Left colon (tissue), 2 donors: ENCODE measurements around the gene SGCG. TPM values are rescaled to one million over a fixed set of nuclear protein-coding genes. Genes with fewer than 3 reads are reported as not detected.
"Not testable (repeated sequence)": the region's sequence is repeated elsewhere in the genome, so short reads cannot be mapped to it uniquely, and the experiment has no call there.

Experiments
- ATAC-seq: fragments of 200-7000 bp; cut with Tn5 transposase; one replicate; pipeline ENCODE4 v1.9.1; 2020; ENCODE audit warnings: mild to moderate bottlenecking, moderate library complexity
- DNase-seq, 2 donors: peaks; one replicate each; pipeline ENCODE4 v3.0.0-alpha.2; 2020
- intact Hi-C, 2 donors: fragments of 100-400 bp; cut with DNase I in 1 of 2; cut with micrococcal nuclease in 1 of 2; formaldehyde crosslinking; loops; one replicate each; pipeline versions ENCODE4 v1.11.2 to v1.14.0; 2022; cut with DNase I, micrococcal nuclease
- long read RNA-seq: library from polyadenylated mRNA; unstranded; transcript quantifications from one replicate; pipeline ENCODE4 v2.0.0, GENCODE V29; 2021
- total RNA-seq, 2 donors: library from RNA; stranded (reverse); fragmentation: NEBNext Ultra II Directional; extraction: Animal tissue kit (Norgen Biotek cat#: 25700); gene quantifications; one replicate each; pipeline ENCODE4 v1.2.1, GENCODE V29; 2021
- donor health status: DM: no; HTN: no; CAD: no.
- donor health status: DM: yes; HTN: yes; CAD: no.

Gene SGCG
- total RNA-seq: under 1 TPM in 1 of 2 donors, not detected in 1; 0.36 TPM
- long read RNA-seq: 0 reads

DNA sequence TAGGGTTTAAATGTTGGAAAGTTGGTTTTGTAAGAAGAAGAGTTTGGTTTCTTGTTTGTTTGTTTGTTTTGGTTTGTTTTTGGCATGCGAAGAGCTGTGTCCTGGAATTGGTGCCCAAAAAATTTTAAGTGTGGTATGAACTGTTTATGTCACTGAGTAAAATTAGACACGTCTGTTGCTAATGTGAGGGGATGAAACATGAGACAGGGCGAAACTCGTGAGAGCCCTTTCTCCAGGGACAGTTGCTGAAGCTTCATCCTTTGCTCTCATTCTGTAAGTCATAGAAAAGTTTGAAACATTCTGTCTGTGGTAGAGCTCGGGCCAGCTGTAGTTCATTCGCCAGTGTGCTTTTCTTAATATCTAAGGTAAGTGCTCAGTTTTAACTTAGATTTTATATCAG is at the start of gene SGCG:
SGCG (plus strand) TSS at position 269 of the 400 bp plus-strand sequence. CDS start 22,716 bp downstream, outside the sequence.
- intact Hi-C loops: no loop called here
- DNase-seq (no peak), ATAC-seq (no peak)

DNA sequence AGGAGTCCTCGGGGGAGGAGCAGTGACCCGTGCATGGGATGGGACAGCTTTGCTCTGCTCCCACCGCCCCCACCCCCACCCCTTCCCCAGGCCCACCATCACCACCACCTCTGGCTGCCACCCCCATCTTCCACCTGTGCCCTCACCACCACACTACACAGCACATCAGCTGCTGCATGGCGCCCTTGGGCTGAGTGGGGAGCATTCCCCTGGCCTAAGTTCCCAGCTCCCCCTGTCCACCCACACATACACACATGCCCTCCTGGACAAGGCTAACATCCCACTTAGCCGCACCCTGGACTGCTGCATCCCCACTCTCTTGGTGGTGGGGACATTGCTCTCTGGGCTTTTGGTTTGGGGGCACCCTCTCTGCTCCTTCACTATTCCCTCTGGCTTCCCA is 46.2 kb upstream of the SGCG start:
- no peak for DNase-seq
- intact Hi-C loops: no loop called here
- no peak for ATAC-seq

DNA sequence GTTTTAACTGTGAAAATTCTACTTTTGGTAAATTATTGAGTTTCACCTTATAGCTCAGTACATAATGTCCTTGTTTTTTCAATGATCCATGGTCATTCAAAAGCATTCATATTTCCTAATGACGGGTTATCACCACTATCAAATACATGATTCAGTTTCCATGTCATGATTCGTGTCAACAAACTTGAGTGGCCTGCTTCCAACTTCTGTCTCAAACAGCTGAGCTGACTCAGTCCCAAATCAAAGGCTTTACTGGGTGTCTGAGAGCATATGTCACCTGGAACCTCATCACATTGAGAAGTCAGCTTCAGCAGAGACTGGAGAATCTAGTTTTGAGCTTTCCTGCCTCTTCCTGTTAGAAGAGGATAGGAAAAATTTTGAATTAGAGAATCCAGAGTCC is 40.3 kb upstream of the SGCG start:
- DNase-seq: no peak
- ATAC-seq: no peak
- intact Hi-C loops: no loop called here

DNA sequence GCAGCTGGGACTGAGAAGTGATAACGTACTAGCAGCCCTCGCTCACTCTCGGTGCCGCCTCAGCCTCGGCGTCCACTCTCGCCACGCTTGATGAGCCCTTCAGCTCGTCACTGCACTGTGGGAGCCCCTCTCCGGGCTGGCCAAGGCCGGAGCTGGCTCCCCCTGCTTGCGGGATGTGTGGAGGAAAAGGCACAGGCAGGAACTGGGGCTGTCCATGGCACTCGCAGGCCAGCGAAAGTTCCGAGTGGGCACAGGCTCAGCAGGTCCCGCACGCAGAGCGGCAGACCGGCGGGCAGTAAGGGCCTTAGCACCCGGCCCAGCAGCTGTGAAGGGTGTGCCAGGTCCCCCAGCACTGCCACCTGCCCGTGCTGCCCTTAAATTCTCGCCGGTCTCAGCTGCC is 38.8 kb upstream of the SGCG start:
- intact Hi-C loops: no loop called here
- DNase-seq: no peak
- no peak for ATAC-seq

- DNase-seq, ATAC-seq, intact Hi-C loops: not testable (repeated sequence)
These were observed 38.2 kb upstream of the SGCG start for GRCh38 chr13:23142607-23143006.

GRCh38 chr13:23144431-23144830 is 36.3 kb upstream of the SGCG start:
- intact Hi-C loops: no loop called here
- DNase-seq (no peak), ATAC-seq (no peak)

DNA sequence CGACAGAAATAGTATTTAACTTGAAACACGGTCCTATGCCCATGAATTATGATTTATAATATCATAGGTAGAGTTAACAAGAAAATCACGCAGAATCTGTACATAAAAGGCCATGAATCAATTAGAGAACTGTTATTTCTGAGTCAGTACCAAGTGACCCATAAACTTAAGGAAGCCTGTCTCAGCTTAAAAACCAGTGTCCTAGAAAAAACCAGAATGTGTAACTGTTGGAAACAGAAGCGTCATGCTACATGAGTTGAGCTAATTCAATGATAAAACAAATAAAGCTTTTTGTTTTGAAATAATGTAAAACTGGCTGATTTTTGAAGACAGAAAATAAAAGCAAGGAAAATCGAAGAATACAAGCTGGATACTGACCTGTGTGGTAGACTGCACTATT is 34.8 kb upstream of the SGCG start:
- DNase-seq: no peak
- intact Hi-C loops: no loop called here

GRCh38 chr13:23146811-23147625 is 33.8 kb upstream of the SGCG start:
- no peak for ATAC-seq
- no peak for DNase-seq
- intact Hi-C loops: no loop called here

More for the DNA sequence above, 34.8 kb upstream of the SGCG start:
- no peak for ATAC-seq

- ATAC-seq: no peak
- DNase-seq: no peak
- intact Hi-C loops: no loop called here
These were observed 33.0 kb upstream of the SGCG start for GRCh38 chr13:23147827-23148226.

- DNase-seq (no peak), ATAC-seq (no peak)
- intact Hi-C loops: no loop called here
These were observed 23.0 kb upstream of the SGCG start for GRCh38 chr13:23157781-23158180.

- DNase-seq (no peak), ATAC-seq (no peak)
These were observed 21.5 kb upstream of the SGCG start for GRCh38 chr13:23159205-23159759.

GRCh38 chr13:23159760-23160637 is 20.8 kb upstream of the SGCG start:
- DNase-seq (no peak), ATAC-seq (no peak)
- intact Hi-C loops: no loop called here

More at GRCh38 chr13:23159205-23159759, 21.5 kb upstream of the SGCG start:
- intact Hi-C loops: no loop called here

GRCh38 chr13:23160638-23161480 is 19.9 kb upstream of the SGCG start:
- ATAC-seq (no peak), DNase-seq (no peak)
- intact Hi-C loops: no loop called here

DNA sequence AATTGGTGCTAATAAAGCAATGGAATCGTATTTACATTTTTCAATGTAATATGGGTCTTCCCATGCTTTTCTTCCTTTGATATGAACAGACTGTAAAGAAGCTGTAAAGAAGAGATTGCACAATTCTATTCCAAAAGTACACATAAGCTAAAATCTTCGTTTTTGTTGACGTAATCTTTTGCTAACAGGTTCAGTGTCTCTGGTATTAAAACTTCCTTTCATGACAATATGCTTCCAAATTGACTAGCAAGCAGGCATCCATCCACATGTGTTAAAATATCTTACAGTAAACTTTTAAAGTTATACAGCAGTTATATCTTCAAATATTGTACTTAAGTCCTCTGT is 19.3 kb upstream of the SGCG start:
- DNase-seq (no peak), ATAC-seq (no peak)
- intact Hi-C loops: no loop called here

DNA sequence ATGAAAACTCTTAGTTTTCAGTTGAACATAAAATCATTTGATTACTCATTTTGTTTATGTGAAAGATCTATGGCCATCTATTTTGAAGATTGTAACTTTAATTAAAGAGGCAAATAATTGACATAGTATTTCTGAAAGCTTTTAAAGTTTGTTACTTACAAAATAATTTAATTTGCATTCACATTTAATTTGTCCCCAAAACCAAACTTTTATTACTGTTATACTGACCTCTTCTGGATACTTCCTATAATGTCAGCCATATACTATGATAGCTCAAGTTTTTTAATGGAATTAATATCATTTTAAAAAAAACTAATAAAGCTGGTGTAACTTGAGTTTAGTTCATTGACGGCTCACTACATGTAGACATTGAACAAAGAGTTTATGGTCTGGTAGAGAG is 4.9 kb upstream of the SGCG start:
- no peak for ATAC-seq
- DNase-seq: no peak
- intact Hi-C loops: no loop called here

- ATAC-seq: no peak
- intact Hi-C loops: no loop called here
- no peak for DNase-seq
These were observed 1.4 kb downstream of the SGCG start for GRCh38 chr13:23182142-23182541.

DNA sequence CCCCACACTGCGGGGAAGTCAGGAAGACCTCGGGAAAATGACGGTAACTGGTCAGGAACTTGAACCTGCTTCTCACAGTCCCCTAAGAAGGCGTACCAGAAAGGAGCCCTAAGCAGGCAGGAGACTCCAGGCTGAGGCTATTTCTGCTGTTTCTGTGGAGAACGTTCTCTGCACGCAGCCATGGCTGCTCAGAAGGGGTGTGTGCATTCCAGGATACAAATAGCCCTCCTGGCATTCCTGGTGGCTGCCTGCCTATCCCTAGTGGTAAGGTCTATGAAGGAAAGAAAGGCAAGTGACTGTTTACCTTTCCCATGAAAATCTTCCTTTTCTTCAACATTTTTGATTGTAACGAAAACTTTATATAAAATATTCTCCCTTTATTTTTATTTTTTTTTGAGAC is 2.5 kb downstream of the SGCG start:
- ATAC-seq (no peak), DNase-seq (no peak)
- intact Hi-C loops: no loop called here

- intact Hi-C loops: no loop called here
- ATAC-seq: no peak
- DNase-seq: no peak
These were observed 4.8 kb downstream of the SGCG start for GRCh38 chr13:23185542-23185941.

DNA sequence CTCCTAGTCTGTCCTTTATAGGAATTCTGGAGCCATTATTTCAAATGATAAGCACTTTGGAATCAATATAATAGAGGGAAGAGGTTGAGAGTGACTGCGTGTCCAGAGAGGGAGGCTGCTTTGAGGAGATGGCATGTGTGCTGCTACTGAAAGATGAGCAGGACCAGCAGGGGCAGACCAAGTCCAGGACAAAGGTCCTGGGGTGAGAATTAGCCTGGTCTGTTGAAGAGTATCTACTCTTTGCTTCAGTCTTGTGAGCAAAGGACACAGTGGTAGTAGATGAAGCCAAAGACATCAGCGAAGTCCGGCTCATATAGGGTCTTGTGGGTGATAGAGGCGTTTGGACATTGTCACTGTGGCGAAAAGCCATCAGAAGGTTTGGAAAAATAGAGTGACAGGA is 21.1 kb downstream of the SGCG start:
- intact Hi-C loops: no loop called here
- no peak for ATAC-seq

More for the DNA sequence above, 21.1 kb downstream of the SGCG start:
- DNase-seq: no peak
